HFF-Myc (cell line): ENCODE results near the gene CPN1.

Source experiments
- DNase-seq: peaks from one replicate; pipeline ENCODE4 v3.0.0-alpha.2; 2011; ENCODE audit warnings: low read depth; ENCODE audit errors: extremely low read depth
- H3K4me3 ChIP-seq: replicated peaks from 2 replicates; pipeline ENCODE4 v1.5.1; 2011; ENCODE audit warnings: low read depth, mild to moderate bottlenecking, control low read depth, low read length
- TF ChIP-seq, protein P1 (sequence below): IDR thresholded peaks from 2 replicates; pipeline ENCODE4 v1.5.1; 2012; ENCODE audit warnings: mild to moderate bottlenecking, low read depth, low read length, control low read depth; ENCODE audit errors: missing control alignments

Gene CPN1

DNA sequence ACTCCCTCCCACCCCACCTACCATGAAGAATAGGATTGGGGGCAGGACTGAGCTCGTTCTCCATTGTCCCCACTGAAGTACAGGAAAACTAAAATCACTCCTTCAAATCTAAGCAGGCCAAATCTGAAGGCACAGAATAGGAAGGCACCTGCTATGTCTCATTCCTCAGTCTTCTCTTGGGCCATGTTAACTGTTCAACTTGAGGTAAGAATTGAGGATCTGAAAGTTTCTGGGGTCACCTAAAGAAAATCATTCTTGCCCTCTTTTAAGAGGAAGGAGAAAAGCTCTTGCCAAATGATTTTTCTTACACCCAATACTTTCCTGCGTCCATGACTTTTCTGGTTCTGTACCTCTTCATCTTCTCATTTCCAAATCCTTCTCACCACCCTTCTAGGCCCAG, 4.9 kb downstream of the CPN1 start:
- no peak overlapping the region for H3K4me3 ChIP-seq
- no peak for DNase-seq
- TF ChIP-seq, protein P1, sequence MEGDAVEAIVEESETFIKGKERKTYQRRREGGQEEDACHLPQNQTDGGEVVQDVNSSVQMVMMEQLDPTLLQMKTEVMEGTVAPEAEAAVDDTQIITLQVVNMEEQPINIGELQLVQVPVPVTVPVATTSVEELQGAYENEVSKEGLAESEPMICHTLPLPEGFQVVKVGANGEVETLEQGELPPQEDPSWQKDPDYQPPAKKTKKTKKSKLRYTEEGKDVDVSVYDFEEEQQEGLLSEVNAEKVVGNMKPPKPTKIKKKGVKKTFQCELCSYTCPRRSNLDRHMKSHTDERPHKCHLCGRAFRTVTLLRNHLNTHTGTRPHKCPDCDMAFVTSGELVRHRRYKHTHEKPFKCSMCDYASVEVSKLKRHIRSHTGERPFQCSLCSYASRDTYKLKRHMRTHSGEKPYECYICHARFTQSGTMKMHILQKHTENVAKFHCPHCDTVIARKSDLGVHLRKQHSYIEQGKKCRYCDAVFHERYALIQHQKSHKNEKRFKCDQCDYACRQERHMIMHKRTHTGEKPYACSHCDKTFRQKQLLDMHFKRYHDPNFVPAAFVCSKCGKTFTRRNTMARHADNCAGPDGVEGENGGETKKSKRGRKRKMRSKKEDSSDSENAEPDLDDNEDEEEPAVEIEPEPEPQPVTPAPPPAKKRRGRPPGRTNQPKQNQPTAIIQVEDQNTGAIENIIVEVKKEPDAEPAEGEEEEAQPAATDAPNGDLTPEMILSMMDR = no peak

DNA sequence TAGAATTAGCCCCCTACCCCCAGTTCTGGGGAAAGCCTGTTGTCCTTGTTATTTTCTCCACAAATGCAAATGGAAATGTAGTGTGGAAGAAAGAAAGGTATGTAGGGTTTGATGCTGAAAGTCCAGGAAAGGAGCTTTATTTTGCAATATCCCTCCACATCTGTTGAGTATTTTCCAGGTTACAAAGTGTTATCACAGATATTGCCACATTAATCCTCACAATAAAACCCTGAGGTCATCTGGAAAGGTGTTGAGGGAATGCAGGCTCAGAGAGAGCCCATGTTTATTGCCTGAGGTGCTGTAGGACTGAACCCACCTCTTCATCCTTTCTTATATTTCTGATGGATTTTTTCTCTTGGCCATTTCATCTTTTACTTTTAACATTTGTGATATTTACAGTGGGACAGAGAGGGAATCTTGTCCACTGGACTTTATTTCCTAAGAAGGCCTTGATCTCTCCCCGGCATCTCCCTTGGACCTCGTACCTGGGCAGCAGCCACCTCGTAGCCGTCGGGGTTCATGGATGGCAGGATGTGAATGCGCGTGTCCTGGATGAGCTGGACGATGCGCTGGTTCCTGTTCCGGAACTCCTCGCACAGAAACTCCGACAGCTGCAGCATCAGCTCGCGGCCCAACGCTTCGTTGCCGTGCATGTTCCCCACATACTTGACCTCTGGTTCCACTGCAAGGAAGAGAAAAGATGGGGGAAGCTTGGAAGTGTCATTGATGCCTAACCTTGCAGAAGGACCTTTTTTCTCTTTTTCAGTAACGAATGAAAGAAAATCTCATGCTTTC, 6.0 kb downstream of the CPN1 start:
- no peak for DNase-seq
- no peak overlapping the region for H3K4me3 ChIP-seq
- TF ChIP-seq, protein P1 = no peak

DNA sequence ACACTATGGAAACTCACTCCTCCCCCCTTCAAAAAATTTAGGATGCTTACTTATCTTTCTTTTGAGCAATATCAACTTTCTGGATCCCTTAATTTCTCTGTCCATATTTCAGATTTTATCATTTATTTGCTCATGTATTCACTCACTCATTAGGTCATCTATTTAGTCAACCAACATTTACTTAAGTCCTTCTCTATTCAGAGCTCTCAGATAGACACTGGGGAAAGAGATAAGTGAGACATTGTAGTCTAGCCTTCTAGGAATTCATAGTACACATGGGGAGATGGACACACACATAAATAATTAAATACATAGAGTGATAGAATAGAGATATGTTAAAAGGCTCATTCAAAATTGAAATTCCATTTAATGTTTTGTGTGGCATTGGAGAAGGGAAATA, 9.2 kb downstream of the CPN1 start:
- TF ChIP-seq, protein P1 = no peak
- no peak for DNase-seq
- no peak overlapping the region for H3K4me3 ChIP-seq

DNA sequence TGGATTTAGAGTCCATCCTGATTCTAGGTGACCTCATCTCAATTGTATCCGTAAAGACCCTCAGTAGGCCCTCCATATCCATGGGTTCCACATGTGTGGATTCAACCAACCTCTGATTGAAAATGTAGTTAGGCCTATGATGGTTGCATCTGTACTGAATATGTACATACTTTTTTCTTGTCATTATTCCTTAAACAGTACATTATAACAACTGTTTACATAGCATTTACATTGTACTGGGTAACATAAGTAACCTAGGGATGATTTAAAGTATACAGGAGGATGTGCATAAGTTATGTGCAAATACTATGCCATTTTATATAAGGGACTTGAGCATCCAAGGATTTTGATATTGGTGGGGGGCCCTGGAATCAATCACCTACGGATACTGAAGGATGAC, 10.1 kb downstream of the CPN1 start:
- no peak for DNase-seq
- H3K4me3 ChIP-seq = no peak overlapping the region
- TF ChIP-seq, protein P1 = no peak

DNA sequence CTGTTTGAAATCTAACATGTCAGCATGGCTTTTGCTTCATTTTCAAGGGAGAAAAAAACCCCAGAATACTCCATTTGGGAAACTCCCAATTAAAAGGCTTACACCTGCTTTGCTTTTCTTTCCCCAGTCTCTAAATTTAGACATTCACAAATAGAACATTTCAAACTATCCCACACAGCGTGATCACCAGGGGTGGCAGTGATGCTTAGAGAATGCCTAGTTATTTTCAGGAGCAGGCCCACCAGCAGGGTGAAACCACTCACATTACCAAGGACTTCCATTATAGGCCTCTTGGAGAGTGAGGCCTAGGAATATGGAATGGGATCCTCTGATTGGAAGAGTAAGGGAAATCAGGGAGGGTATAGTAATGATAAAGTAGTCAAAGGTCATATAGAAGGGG, 14.2 kb downstream of the CPN1 start:
- no peak for DNase-seq
- TF ChIP-seq, protein P1 = no peak
- no peak overlapping the region for H3K4me3 ChIP-seq

DNA sequence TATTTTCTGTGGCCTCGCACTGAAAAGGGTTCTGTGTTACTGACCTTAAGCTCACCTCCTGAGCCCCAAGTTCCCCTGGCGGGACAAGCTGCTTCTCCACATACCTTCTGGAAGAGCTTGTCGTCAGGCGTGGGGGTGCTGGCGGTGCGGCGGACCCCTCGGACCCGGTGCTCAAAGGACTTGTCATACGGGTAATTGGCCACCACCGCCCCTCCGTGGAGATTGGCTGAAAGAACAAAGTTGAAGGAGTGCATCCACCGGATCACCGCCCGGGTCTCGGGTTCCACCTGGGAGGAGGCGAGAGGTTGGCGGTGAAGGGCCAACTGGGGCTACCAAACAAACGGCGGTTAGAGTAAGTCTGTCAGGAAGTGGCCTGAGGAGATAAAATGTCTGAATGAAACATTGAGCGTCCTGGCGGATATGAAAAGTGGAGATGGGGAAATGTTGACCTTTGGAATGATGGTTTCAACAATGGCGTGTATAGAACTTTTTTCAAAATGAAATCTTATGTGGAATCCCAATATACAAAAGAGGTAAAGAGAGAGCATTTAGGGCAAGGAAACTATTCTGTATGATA, 16.5 kb downstream of the CPN1 start:
- DNase-seq = no peak
- no peak overlapping the region for H3K4me3 ChIP-seq
- TF ChIP-seq, protein P1 = no peak
